ENCODE measurements around the gene SIVA1. TPM values are rescaled to one million over a fixed set of nuclear protein-coding genes. Genes with fewer than 3 reads are reported as not detected.

The SIVA1 gene
- polyA plus RNA-seq, 1 donor = 71.9 TPM

Other genes with a start within 250 kb of the SIVA1 start
- gene C14orf180, start 173.4 kb upstream of the SIVA1 start, polyA plus RNA-seq (ENCODE audit: insufficient read length) = 9.4 TPM
- 1.1 TPM for gene TMEM179, start 148.4 kb upstream of the SIVA1 start, polyA plus RNA-seq (ENCODE audit: insufficient read length)
- 54.4 TPM for gene INF2, start 63.5 kb upstream of the SIVA1 start, polyA plus RNA-seq (ENCODE audit: insufficient read length)
- 82.3 TPM for gene ADSS1, start 28.9 kb upstream of the SIVA1 start, polyA plus RNA-seq (ENCODE audit: insufficient read length)
- 207 TPM for gene AKT1, start 42.6 kb downstream of the SIVA1 start, polyA plus RNA-seq (ENCODE audit: insufficient read length)
- 8.7 TPM for gene ZBTB42, start 48.0 kb downstream of the SIVA1 start, polyA plus RNA-seq (ENCODE audit: insufficient read length)
- 2.3 TPM for gene CEP170B, start 112.1 kb downstream of the SIVA1 start, polyA plus RNA-seq (ENCODE audit: insufficient read length)
- gene PLD4, start 171.7 kb downstream of the SIVA1 start, polyA plus RNA-seq (ENCODE audit: insufficient read length) = 5.7 TPM
- gene AHNAK2, start 225.2 kb downstream of the SIVA1 start, polyA plus RNA-seq (ENCODE audit: insufficient read length) = 12.7 TPM
- 4.5 TPM for gene CLBA1, start 232.6 kb downstream of the SIVA1 start, polyA plus RNA-seq (ENCODE audit: insufficient read length)